HCT116 (cell line): Measurements from ENCODE around the gene RBM11. TPM values are rescaled to one million over a fixed set of nuclear protein-coding genes. Genes with fewer than 3 reads are reported as not detected.

Experiments used
- ATAC-seq: fragments of 200-7000 bp; cut with Tn5 transposase; 2 replicates; pipeline ENCODE4 v1.9.1; 2020; ENCODE audit warnings: mild to moderate bottlenecking, moderate library complexity
- BruUV-seq: library from RNA; stranded (reverse); fragments of 400-500 nt; replicated peaks from 2 replicates; lab custom pipeline; 2021; lab: Mats Ljungman, UMichigan
- CTCF ChIA-PET: fragments of 300-600 bp; sonication (Branson Sonifier 250); formaldehyde crosslinking; loops from one replicate; lab custom pipeline; 2021; ENCODE audit warnings: antibody characterized with exemption; lab: Charles Lee
- POLR2A ChIA-PET: fragments of 300-600, 350-600 bp; sonication (Branson Sonifier 250); formaldehyde crosslinking; loops from one replicate; lab custom pipeline; 2021; ENCODE audit warnings: antibody characterized with exemption; lab: Charles Lee
- RAD21 ChIA-PET, 2 experiments: fragments of 300-600 bp; sonication (Branson Sonifier 250); formaldehyde crosslinking; loops; one replicate each; lab custom pipeline; 2023; ENCODE audit warnings: low total read pairs in 2 of 2; ENCODE audit not compliant: uncharacterized antibody in 2 of 2, unreplicated experiment in 2 of 2, low non-redundant PET in 1 of 2; lab: Charles Lee
- DNase-seq: peaks from one replicate; pipeline ENCODE4 v3.0.0-alpha.2; 2010; ENCODE audit warnings: low read depth, low spot score
- H2AFZ ChIP-seq: fragments of 200-600 bp; shearing (Covaris generic), sonication (generic); 2 replicates; pipeline ENCODE4 v1.6.1; 2017; ENCODE audit warnings: low read depth, mixed run types, mixed read lengths, antibody characterized with exemption, low read length; ENCODE audit not compliant: poor library complexity, severe bottlenecking
- H3K27ac ChIP-seq: 2 replicates; pipeline ENCODE4 v1.5.1; 2012; ENCODE audit warnings: low read depth, low read length
- H3K27me3 ChIP-seq: fragments of 200-600 bp; sonication (generic); 2 replicates; pipeline ENCODE4 v1.6.1; 2016; ENCODE audit warnings: mixed run types, low read length, mixed read lengths; ENCODE audit not compliant: insufficient read depth
- H3K36me3 ChIP-seq, 2 experiments: fragments of 200-500 bp in 1 of 2; fragments of 200-600 bp in 1 of 2; sonication (Bioruptor generic) in 1 of 2; sonication (generic) in 1 of 2; 2 replicates each; pipeline versions ENCODE4 v1.5.1 to v1.6.1; 2014 to 2016; ENCODE audit warnings: low read length in 2 of 2, inconsistent platforms in 1 of 2, mixed read lengths in 1 of 2, mixed run types in 1 of 2; ENCODE audit not compliant: insufficient read depth in 2 of 2, control insufficient read depth in 1 of 2
- H3K4me1 ChIP-seq, 2 experiments: fragments of 200-600 bp in 1 of 2; sonication (generic) in 1 of 2; 2 replicates each; pipeline versions ENCODE4 v1.5.1 to v1.6.1; 2012 to 2017; ENCODE audit warnings: low read length in 2 of 2, inconsistent platforms in 1 of 2, mild to moderate bottlenecking in 1 of 2, mixed read lengths in 1 of 2, mixed run types in 1 of 2, moderate library complexity in 1 of 2; ENCODE audit not compliant: insufficient read depth in 2 of 2, control insufficient read depth in 1 of 2
- H3K4me2 ChIP-seq: fragments of 200-600 bp; sonication (generic); 2 replicates; pipeline ENCODE4 v1.6.1; 2017; ENCODE audit warnings: mixed run types, low read length, mixed read lengths
- H3K4me3 ChIP-seq, 2 experiments: fragments of 200-600 bp in 1 of 2; sonication (generic) in 1 of 2; replicated peaks in 1 of 2; 2 replicates each; pipeline ENCODE4 v1.5.1; 2011 to 2016; ENCODE audit warnings: low read length in 2 of 2, control low read depth in 1 of 2, low read depth in 1 of 2, mild to moderate bottlenecking in 1 of 2, mixed read lengths in 1 of 2, mixed run types in 1 of 2
- H3K79me2 ChIP-seq: fragments of 200-600 bp; sonication (generic); 2 replicates; pipeline ENCODE4 v1.6.1; 2017; ENCODE audit warnings: mild to moderate bottlenecking, mixed run types, low read length, moderate library complexity, mixed read lengths; ENCODE audit not compliant: insufficient read depth
- H3K9ac ChIP-seq: fragments of 200-600 bp; sonication (generic); 2 replicates; pipeline ENCODE4 v1.6.1; 2016; ENCODE audit warnings: low read length, mixed read lengths
- H3K9me2 ChIP-seq: fragments of 200-600 bp; sonication (generic), shearing (Covaris generic); 2 replicates; pipeline ENCODE4 v1.6.1; 2017; ENCODE audit warnings: mixed run types, mild to moderate bottlenecking, moderate library complexity; ENCODE audit not compliant: insufficient read depth
- H3K9me3 ChIP-seq, 2 experiments: fragments of 200-500 bp in 1 of 2; fragments of 200-600 bp in 1 of 2; sonication (Bioruptor generic) in 1 of 2; sonication (generic) in 1 of 2; 2 replicates each; pipeline ENCODE4 v1.6.1; 2014 to 2017; ENCODE audit warnings: low read length in 2 of 2, mixed read lengths in 2 of 2, inconsistent platforms in 1 of 2, low read depth in 1 of 2, mild to moderate bottlenecking in 1 of 2, mixed run types in 1 of 2, moderate library complexity in 1 of 2; ENCODE audit not compliant: control insufficient read depth in 1 of 2, insufficient read depth in 1 of 2
- H4K20me1 ChIP-seq: fragments of 200-600 bp; sonication (generic), shearing (Covaris generic); 2 replicates; pipeline ENCODE4 v1.6.1; 2017; ENCODE audit warnings: mixed run types, mild to moderate bottlenecking, moderate library complexity; ENCODE audit not compliant: insufficient read depth
- CBX3 ChIP-seq: IDR thresholded peaks from 2 replicates; pipeline ENCODE4 v1.6.1; 2012; ENCODE audit warnings: low read depth
- CEBPB ChIP-seq: IDR thresholded peaks from 2 replicates; pipeline ENCODE4 v1.6.1; 2012; ENCODE audit warnings: low read depth
- EZH2phosphoT487 ChIP-seq: fragments of 200-600 bp; IDR thresholded peaks from 2 replicates; pipeline ENCODE4 v1.6.1; 2018; ENCODE audit warnings: antibody characterized with exemption, borderline replicate concordance
- POLR2AphosphoS5 ChIP-seq: IDR thresholded peaks from 2 replicates; pipeline ENCODE4 v1.6.1; 2011; ENCODE audit warnings: mild to moderate bottlenecking, low read depth, low read length, moderate library complexity
- ZNF274 ChIP-seq: fragments of 200-500 bp; sonication (Bioruptor generic); IDR thresholded peaks from 2 replicates; pipeline ENCODE4 v1.6.1; 2014; ENCODE audit warnings: mild to moderate bottlenecking, low read depth, low read length, inconsistent platforms
- intact Hi-C: fragments of 100-400 bp; cut with micrococcal nuclease; formaldehyde crosslinking; loops from 2 replicates; pipeline ENCODE4 v1.10.0; 2022
- total RNA-seq: library from RNA; stranded (reverse); gene quantifications from one replicate; pipeline ENCODE4 v1.2.1, GENCODE V29; 2021; ENCODE audit not compliant: unreplicated experiment
- TF ChIP-seq, protein P1 (sequence below): IDR thresholded peaks from 2 replicates; pipeline ENCODE4 v1.6.1; 2012; ENCODE audit warnings: low read depth

The RBM11 gene
- total RNA-seq, 1 experiment from 2014 or later, result not detected

DNA sequence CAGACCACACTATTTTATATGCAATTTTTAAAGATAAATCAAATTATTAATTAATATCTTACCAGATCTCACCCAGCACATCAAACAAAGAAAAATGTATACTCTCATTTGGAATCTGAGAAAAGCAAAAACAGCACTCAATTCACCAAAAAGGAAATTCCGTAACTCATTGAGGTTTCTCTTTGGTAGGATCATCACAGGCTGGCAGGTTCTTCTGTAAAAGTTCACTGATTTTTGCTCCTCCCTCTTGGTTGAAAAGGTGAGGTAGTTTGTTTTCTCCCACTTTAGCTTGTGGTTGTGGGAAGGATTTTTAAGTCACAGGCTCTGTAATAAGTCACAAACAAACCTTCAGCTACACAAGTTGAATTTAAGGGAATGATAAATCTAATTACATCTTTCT lies 5.2 kb upstream of the RBM11 start, which contains the start of gene LIPI:
TSS of gene LIPI (minus strand) at position 218 of the 400 bp plus-strand sequence. CDS start at position 108, 110 bp downstream.
- intact Hi-C loops, result no loop called here
- Histone ChIP-seq H3K9me3 (peaks cover 0 to 9% of the 10 kb centered on the region in 2 experiments; a peak in 2 of 4 replicates), H3K9ac (no peak within 1 kb of the TSS)
- no peak for DNase-seq
- TF ChIP-seq EZH2phosphoT487 (no peak), ZNF274 (no peak), POLR2AphosphoS5 (no peak), CBX3 (no peak)
- TF ChIP-seq, protein P1, sequence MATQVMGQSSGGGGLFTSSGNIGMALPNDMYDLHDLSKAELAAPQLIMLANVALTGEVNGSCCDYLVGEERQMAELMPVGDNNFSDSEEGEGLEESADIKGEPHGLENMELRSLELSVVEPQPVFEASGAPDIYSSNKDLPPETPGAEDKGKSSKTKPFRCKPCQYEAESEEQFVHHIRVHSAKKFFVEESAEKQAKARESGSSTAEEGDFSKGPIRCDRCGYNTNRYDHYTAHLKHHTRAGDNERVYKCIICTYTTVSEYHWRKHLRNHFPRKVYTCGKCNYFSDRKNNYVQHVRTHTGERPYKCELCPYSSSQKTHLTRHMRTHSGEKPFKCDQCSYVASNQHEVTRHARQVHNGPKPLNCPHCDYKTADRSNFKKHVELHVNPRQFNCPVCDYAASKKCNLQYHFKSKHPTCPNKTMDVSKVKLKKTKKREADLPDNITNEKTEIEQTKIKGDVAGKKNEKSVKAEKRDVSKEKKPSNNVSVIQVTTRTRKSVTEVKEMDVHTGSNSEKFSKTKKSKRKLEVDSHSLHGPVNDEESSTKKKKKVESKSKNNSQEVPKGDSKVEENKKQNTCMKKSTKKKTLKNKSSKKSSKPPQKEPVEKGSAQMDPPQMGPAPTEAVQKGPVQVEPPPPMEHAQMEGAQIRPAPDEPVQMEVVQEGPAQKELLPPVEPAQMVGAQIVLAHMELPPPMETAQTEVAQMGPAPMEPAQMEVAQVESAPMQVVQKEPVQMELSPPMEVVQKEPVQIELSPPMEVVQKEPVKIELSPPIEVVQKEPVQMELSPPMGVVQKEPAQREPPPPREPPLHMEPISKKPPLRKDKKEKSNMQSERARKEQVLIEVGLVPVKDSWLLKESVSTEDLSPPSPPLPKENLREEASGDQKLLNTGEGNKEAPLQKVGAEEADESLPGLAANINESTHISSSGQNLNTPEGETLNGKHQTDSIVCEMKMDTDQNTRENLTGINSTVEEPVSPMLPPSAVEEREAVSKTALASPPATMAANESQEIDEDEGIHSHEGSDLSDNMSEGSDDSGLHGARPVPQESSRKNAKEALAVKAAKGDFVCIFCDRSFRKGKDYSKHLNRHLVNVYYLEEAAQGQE, result no peak
- TF ChIP-seq, all 23 proteins: peak for 0
- Histone ChIP-seq H4K20me1 (no peaks in the 10 kb centered on the region; the same call in 1 of the 2 replicates), H3K79me2 (no peaks in the 10 kb centered on the region), H3K4me1 (no peaks in the 10 kb centered on the region), H3K4me3 (no peak within 1 kb of the TSS), H2AFZ (no peak within 1 kb of the TSS), H3K9me2 (no peaks in the 10 kb centered on the region), H3K27ac (no peak within 1 kb of the TSS), H3K36me3 (no peaks in the 10 kb centered on the region), H3K27me3 (no peaks in the 10 kb centered on the region), H3K4me2 (no peak within 1 kb of the TSS)
- CTCF ChIA-PET, result no interaction called here
- RAD21 ChIA-PET, result no interaction called here
- no TSS peak for BruUV-seq
- no peak for ATAC-seq
- POLR2A ChIA-PET, result no interaction called here

- peaks cover 0 to 3% of the 10 kb centered on the region in 2 experiments; a peak in 2 of 4 replicates for H3K9me3 ChIP-seq
- H3K9me2 ChIP-seq, result no peaks in the 10 kb centered on the region
- intact Hi-C loops, result no loop called here
- H2AFZ ChIP-seq, result no peak overlapping the region
- no peaks in the 10 kb centered on the region for H3K27me3 ChIP-seq
- no TSS peak for BruUV-seq
- no peaks in the 10 kb centered on the region for H3K36me3 ChIP-seq
- H3K4me2 ChIP-seq, result no peak overlapping the region
- no peak for DNase-seq
- no peak for ATAC-seq
- H3K4me1 ChIP-seq, result no peaks in the 10 kb centered on the region
- ChIA-PET RAD21 (no interaction called here), POLR2A (no interaction called here), CTCF (no interaction called here)
- no peaks in the 10 kb centered on the region; the same call in 1 of the 2 replicates for H4K20me1 ChIP-seq
- TF ChIP-seq CEBPB (no peak), EZH2phosphoT487 (no peak)
- H3K9ac ChIP-seq, result no peak overlapping the region
- no peak overlapping the region for H3K4me3 ChIP-seq
- H3K27ac ChIP-seq, result no peak overlapping the region
- H3K79me2 ChIP-seq, result no peaks in the 10 kb centered on the region
Measured at GRCh38 chr21:14213164-14213563, 2.8 kb upstream of the RBM11 start.
